ENCODE results near the gene RAP2A.

RAP2A gene

DNA sequence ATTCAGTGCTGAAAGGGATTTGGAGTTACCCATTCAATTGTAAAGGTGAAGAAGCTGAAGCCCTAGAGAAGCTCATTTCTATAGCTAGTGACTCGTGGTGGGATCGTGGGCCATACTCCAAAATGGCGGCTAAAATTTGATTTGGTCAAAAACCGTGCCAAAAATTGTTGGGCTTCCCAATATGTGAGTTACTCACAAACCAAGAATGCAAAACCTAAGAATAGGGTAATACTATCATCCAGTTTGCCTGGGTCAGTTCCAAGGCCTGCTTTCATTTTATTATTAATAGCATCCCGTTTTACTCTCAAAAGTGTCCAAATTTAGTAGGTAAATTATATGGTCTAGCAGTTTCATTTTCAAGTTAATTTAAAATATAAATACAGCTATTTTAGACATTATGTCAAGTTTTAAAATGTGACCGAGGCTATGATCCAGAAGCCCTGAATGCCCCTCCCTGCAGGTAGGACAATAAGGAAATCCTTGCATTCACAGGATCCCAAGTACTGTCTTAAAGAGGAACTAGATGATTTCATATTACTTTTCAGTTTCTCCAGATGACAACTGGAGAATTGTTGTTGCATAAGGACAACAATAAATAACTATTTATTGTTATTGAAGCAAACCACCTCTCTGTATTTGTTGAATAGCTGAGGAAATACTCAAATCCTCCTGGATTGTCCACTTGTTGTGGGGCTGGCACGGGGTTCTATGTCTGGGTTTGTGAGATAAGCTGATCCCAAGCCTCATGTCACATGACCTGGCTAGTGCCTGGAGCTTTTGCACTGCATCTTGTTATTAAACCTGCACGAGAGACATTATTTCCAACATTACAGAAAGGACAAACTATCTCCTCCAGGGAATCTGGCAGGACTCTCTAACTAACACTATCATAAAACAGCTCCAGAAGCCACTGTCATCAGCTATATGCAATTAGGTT lies 11.6 kb upstream of the RAP2A start:
- no peak overlapping the region for H3K4me3 ChIP-seq (ENCODE audit: low read length)
- no peak for TF ChIP-seq CTCF (conservative IDR thresholded peaks at IDR 0.05; ENCODE audit: low read depth, low read length)
- DNase-seq (ENCODE audit: low read depth), result no peak

DNA sequence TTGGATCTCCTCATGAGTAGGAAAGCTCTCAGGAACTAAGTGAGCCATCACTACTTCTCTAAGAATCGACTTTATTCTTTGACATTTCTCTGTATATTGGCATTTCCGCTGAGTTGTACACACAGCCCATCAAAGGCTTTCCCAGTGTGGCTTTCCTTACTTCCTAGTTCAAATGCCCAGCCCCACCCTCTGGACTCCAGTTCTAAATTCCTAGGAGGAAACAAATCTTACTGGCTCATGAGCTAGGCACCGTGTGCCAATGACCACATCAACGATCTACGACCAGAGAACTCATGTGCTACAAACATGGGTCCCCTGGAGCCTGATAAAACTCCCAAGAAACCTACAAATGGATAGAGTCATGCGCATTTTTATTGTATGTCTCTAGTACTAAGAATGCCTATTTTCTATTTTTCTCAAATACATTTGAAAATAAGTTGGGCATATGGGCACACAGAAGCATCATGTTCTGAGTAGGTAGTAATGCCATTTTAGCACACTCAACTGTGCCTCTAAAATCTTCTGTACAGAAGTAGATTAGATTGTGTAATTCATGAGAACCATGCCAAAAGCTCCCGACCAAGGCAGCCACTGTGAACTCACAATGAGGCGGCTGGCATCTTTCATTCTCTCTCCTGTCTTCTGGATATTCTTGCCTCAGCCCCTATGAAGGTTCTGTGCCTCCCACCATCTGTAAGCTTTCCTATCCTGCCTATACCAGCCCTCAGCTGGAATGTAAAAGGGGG lies 10.5 kb upstream of the RAP2A start:
- TF ChIP-seq CTCF (conservative IDR thresholded peaks at IDR 0.05; ENCODE audit: low read depth, low read length), result no peak
- H3K4me3 ChIP-seq (ENCODE audit: low read length), result no peak overlapping the region
- no peak for DNase-seq (ENCODE audit: low read depth)

GRCh38 chr13:97425590-97425989 lies 8.4 kb upstream of the RAP2A start:
- H3K4me3 ChIP-seq (ENCODE audit: low read length), result no peak overlapping the region
- TF ChIP-seq CTCF (conservative IDR thresholded peaks at IDR 0.05; ENCODE audit: low read depth, low read length), result no peak
- DNase-seq (ENCODE audit: low read depth), result no peak

GRCh38 chr13:97426695-97427094 lies 7.3 kb upstream of the RAP2A start:
- no peak for TF ChIP-seq CTCF (conservative IDR thresholded peaks at IDR 0.05; ENCODE audit: low read depth, low read length)
- DNase-seq (ENCODE audit: low read depth), result no peak
- no peak overlapping the region for H3K4me3 ChIP-seq (ENCODE audit: low read length)

- H3K4me3 ChIP-seq (ENCODE audit: low read length), result no peak overlapping the region
- no peak for DNase-seq (ENCODE audit: low read depth)
- no peak for TF ChIP-seq CTCF (conservative IDR thresholded peaks at IDR 0.05; ENCODE audit: low read depth, low read length)
Observed at GRCh38 chr13:97429681-97430081, 4.3 kb upstream of the RAP2A start.

- no peak for DNase-seq (ENCODE audit: low read depth)
- H3K4me3 ChIP-seq (ENCODE audit: low read length), result no peak overlapping the region
- no peak for TF ChIP-seq CTCF (conservative IDR thresholded peaks at IDR 0.05; ENCODE audit: low read depth, low read length)
Observed at GRCh38 chr13:97430296-97430695, 3.7 kb upstream of the RAP2A start.
